IPS-NIHi11 (cell line): ENCODE measurements around the gene GPR39.
A peak's percentile ranks its signal among the peaks of the same experiment; 100 is the strongest.

ENCODE experiments used
- DNase-seq: peaks from one replicate; pipeline ENCODE4 v3.0.0; 2012; ENCODE audit warnings: mixed read lengths, low spot score

GPR39 gene

DNA sequence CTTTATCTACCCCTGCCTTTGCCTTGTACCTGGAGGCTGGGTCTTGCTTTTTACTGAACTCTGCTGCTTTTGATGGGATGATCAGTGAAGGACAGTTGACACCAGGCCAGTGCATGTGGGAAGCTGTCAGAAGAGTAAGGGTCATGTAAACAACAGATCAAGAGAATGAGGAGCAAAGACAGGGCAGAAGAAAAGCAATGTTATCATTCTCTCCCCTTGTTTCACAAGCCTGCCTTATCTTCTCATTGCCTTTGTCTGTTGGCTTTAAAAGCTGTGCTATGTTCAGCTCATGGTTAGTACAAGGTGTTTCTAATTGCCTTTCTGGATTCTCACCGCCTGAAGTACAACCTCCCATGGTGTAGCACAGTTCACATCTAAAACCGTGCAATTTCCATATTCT lies 225.8 kb downstream of the GPR39 start:
- no peak for DNase-seq

GRCh38 chr2:132645176-132645575 lies 228.6 kb downstream of the GPR39 start:
- DNase-seq, result no peak

- DNase-seq, result no peak
Observed at GRCh38 chr2:132645722-132646539, 229.3 kb downstream of the GPR39 start.

- DNase-seq, result no peak
Observed at GRCh38 chr2:132646540-132647108, 230.0 kb downstream of the GPR39 start.

- DNase-seq, result peak; percentile 61
Observed at GRCh38 chr2:132651115-132652045, 234.8 kb downstream of the GPR39 start.

DNA sequence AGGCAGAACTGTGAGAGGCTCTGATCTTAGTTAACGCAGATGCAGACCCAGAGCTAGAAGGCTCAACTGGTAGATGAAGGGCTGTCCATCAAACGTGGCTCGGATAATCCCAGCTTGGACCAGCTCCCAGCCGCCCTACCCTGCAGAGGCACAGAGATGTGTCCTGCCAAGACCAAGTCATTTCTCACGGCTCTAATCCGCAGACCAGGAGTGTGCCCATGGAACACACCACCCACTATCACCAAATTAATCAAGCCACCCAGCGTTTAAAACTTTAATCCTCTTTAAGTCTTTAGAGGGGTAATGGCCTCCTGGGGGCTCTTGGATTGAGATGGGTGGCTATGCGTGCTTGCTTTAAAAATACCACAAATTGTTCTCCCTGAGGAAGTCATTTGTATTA lies 235.9 kb downstream of the GPR39 start:
- no peak for DNase-seq

DNA sequence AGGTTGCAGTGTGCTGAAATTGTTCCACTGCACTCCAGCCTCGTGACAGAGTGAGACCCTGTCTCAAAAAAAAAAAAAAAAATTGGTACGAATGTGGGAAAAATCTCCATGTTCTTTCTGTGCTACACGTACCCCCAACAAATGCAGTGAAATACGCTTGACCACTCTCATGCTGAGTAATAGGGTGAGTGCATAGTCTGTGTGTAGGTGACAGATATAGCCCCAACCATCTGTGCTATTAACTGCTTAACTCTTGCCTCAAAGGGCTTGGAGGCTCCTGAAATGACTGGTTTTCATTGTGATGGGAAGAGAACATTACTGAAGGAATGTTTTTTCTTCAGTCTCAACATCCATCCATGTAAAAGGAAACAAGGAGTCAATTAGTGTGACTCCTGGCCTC lies 237.7 kb downstream of the GPR39 start:
- no peak for DNase-seq

DNA sequence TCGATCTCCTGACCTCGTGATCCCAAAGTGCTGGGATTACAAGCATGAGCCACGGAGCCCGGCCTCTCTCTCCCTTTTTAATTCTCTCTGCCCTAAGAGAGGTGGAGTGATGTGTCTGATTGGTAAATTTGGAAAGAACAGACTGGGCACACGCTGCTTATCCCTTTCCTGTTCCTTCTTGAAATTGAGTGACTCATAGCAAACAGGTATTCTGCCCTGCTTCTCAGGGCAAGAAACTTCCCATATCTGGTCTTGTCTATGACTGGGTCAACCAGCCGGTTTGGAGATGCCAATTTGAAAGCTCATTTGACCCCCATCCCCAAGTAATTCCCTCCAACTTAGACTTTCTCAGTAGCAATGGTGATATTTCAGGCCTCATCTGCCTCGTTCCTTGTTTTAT lies 238.4 kb downstream of the GPR39 start:
- DNase-seq, result no peak

- DNase-seq, result no peak
Observed at GRCh38 chr2:132656266-132656975, 239.8 kb downstream of the GPR39 start.

GRCh38 chr2:132659331-132659730 lies 242.7 kb downstream of the GPR39 start:
- DNase-seq, result no peak

GRCh38 chr2:132662732-132663131 lies 246.1 kb downstream of the GPR39 start:
- DNase-seq, result no peak

DNA sequence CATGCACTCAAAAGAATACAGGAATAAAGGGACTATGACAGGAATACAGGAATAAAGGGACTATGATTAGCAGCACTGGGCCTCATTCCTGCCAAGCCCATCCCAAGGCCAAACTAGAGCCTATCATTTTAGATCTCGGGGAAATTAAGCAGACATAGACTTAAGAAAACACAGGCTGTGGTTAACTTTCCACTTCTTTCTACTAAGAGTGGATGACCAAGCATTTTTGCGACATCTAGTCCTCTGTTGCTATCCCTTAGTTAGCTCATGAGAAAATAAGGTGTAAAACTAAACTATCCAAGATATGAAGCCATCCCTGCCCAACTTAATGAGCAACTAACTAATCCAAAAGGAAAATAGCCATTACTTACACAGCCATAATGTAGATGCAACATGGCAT lies 247.5 kb downstream of the GPR39 start:
- no peak for DNase-seq

GRCh38 chr2:132665401-132666140 lies 249.0 kb downstream of the GPR39 start:
- no peak for DNase-seq

DNA sequence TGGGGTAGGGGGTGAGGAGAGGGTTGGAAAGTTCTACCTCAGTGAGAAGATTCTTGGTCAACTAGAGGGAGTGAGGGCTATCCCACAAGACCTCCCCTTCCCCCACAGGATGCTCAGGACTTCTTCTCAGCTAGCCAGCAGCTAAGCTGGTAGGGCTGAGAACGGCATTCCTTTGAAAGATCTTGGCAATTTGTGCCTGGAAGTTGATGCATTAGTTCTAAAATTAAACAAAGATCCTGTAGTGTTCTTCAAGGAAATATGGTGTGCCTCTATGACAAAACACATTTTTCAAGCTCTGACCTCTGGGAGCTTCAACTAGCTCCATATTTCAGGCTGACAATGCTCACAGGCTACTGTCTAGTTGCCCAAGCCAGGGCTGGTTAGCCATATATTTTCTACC lies 251.1 kb downstream of the GPR39 start:
- DNase-seq, result no peak

- DNase-seq, result peak; percentile 53
Observed at GRCh38 chr2:132668189-132668823, 251.7 kb downstream of the GPR39 start.

DNA sequence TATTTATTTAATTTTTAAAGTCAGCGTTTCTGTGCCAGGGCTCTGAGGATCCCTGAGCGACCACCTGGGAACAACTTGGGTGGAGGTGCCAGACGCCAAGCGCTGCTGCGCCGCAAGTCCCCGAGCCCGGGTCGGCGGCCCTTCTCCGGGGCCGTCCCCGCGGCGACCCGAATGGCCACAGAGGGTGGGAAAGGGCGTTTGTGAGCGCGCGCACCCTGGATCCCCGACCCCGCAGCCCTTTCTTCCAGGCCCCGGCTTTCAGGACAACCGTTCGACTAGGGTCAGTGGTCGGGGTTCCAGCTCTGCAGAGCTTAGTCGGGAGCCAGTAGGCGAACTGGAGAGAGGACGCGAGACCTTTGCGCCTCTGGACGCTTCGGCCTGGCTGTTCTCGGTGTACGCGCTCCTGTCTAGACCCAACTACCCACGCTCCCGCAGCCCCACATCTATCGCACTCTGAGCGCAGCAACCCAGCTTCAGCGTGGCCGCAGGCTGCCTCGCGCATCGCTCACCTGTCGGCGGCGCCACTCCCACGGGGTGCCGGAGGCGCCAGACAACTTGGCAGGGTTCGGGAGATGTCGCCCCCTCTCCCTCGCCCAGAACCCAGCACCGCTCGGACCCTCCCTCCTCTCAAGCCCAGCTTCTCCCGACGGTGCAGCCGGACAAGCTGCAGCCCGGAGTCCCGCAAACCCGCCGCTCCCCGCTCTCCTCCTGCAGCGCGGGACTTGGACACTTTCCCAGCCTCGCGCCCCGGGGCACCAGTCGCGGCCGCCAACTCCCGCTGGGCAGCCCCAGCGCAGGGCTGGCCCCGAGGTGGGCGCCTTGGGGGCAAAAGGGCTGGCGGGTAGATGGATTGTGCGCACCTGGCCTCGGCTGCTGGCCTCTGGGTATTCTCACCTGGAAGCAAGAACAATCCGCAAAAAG lies 252.6 kb downstream of the GPR39 start:
- peak; percentile 41 for DNase-seq

DNA sequence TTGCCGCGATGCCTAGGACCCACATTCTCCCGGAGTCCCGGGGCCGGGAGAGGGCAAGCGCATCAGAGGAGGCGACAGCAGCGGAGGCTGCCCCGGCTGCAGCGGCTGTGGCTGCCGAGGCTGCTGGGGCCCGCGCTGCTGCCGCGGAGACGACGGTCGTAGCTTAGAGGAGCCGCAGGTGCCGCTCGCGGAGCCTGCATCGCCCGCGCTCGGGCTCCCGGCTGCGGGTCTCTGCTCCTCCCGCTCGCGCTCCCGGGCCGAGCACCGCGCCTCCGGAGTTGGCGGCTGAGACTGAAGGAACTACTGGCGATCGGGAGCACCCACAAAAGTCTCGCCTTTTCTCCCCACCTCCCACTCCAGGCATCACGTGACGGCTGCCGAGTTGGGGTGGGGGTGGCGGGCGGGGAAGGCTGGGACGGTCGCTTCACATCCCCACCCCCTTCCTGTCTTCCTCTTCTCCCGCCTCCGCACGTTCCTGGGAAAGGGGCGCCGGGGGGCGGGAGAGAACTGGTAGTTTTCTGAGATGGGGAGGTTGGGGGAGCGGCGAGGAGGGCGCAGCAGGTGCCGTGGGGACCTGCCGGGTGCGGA lies 253.4 kb downstream of the GPR39 start, which contains the start of gene LYPD1:
Gene LYPD1 (minus strand): TSS at position 298 of the 588 bp plus-strand sequence. CDS start 273 bp downstream, at position 25.
- peak; percentile 69 for DNase-seq

DNA sequence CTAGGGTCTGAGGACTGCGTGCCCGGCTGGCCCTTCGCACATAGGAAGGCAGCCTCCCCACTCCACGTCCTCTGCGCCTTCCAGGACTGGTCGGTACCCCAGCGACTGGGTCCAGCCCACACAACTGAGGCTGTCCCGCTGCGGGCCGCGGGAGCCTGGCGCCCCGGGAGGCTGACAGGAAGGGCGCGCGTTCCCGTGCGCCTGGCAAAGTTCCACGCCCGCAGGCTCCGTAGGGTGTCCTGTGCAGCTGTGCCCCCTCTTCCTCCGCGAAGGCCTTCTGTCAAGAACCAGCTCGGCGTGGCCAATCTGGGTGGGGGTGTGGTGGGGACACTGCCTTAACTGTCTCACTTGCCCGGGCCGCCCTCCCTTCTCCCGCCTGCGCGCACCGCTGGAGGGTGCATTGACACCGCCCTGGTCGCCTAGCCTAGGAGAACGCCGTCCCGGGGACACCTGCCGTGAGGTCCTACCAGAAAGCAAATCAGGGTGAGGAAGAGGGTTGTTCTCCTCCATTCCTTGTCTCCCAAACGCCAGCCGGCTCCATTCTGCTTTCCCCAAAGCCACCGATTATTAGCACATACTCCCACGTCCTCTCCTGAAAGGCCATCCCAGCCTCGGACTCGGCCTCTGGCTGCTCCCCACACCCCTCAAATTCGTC lies 254.0 kb downstream of the GPR39 start:
- peak; percentile 22 for DNase-seq
